Uterus (tissue), 4 donors: Measurements from ENCODE around the gene DMC1. TPM values are rescaled to one million over a fixed set of nuclear protein-coding genes. Genes with fewer than 3 reads are reported as not detected.
"Not testable (repeated sequence)": the region's sequence is repeated elsewhere in the genome, so short reads cannot be mapped to it uniquely, and the experiment has no call there.

Experiments used
- DNase-seq, 2 donors: peaks; one replicate each; pipeline ENCODE4 v3.0.0-alpha.2; 2019 to 2020
- H3K27ac ChIP-seq, 2 donors: fragments of 200-600 bp; sonication (generic); 1 replicate in 1 of 2; 2 replicates in 1 of 2; pipeline ENCODE4 v1.5.1; 2016 to 2018
- H3K27me3 ChIP-seq, 2 donors: fragments of 200-600 bp; sonication (generic); one replicate each; pipeline ENCODE4 v1.5.1; 2018 to 2019; ENCODE audit warnings: control low read depth in 1 of 2
- H3K36me3 ChIP-seq, 2 donors: fragments of 200-600 bp; sonication (generic); one replicate each; pipeline ENCODE4 v1.5.1; 2019; ENCODE audit warnings: control low read depth in 1 of 2
- H3K4me1 ChIP-seq, 2 donors: fragments of 200-600 bp; sonication (generic); one replicate each; pipeline ENCODE4 v1.5.1; 2018 to 2019; ENCODE audit warnings: control low read depth in 1 of 2
- H3K4me3 ChIP-seq, 2 donors: fragments of 200-600 bp; sonication (generic); 1 replicate in 1 of 2; 2 replicates in 1 of 2; pipeline ENCODE4 v1.5.1; 2018 to 2019; ENCODE audit warnings: mild to moderate bottlenecking in 1 of 2
- H3K9me3 ChIP-seq, 2 donors: fragments of 200-600 bp; sonication (generic); one replicate each; pipeline ENCODE4 v1.5.1; 2019; ENCODE audit warnings: control low read depth in 1 of 2
- CTCF ChIP-seq, 4 experiments: fragments of 200-600 bp in 2 of 4; fragments of 450-650 bp in 2 of 4; sonication (generic) in 2 of 4; IDR thresholded peaks; one replicate each; pipeline ENCODE4 v1.5.1; 2016 to 2019; ENCODE audit warnings: antibody characterized with exemption in 4 of 4, mild to moderate bottlenecking in 2 of 4, moderate library complexity in 1 of 4
- POLR2A ChIP-seq, 2 donors: fragments of 450-650 bp; IDR thresholded peaks; one replicate each; pipeline ENCODE4 v1.6.1; 2016; ENCODE audit warnings: antibody characterized with exemption in 2 of 2, mild to moderate bottlenecking in 1 of 2, moderate library complexity in 1 of 2
- intact Hi-C: fragments of 100-400 bp; cut with DNase I; formaldehyde crosslinking; loops from one replicate; pipeline ENCODE4 v1.15.1; 2023; ENCODE audit warnings: low total_unique reads
- total RNA-seq, 4 donors: library from RNA; depleted of rRNA in 3 of 4; stranded (reverse); fragments of >200 nt in 3 of 4; gene quantifications; one replicate each; pipeline versions ENCODE4 v1.1.0 to v1.2.4, GENCODE V29; 2014 to 2023
- donor health status: DM: yes; HTN: yes; CAD: no.

DMC1 gene
- total RNA-seq, 4 donors from 2014 or later, result 0.26 to 8.4 (median 5.2) TPM; not detected in 1

GRCh38 chr22:38479096-38479837, 90.7 kb downstream of the DMC1 start:
- no peak for DNase-seq
- TF ChIP-seq CTCF (IDR thresholded peaks at IDR 0.05), result no peak
- no peak for TF ChIP-seq POLR2A (IDR thresholded peaks at IDR 0.05)
- H3K27me3 ChIP-seq, result no peaks in the 10 kb centered on the region
- no peaks in the 10 kb centered on the region for H3K4me1 ChIP-seq
- no peaks in the 10 kb centered on the region for H3K9me3 ChIP-seq
- H3K27ac ChIP-seq, result no peak overlapping the region
- intact Hi-C loops, result no loop called here
- H3K36me3 ChIP-seq, result no peaks in the 10 kb centered on the region
- H3K4me3 ChIP-seq, result no peak overlapping the region

GRCh38 chr22:38477585-38477984, 92.4 kb downstream of the DMC1 start:
- DNase-seq, result no peak
- no peaks in the 10 kb centered on the region for H3K36me3 ChIP-seq
- TF ChIP-seq CTCF (IDR thresholded peaks at IDR 0.05) (no peak), POLR2A (IDR thresholded peaks at IDR 0.05) (no peak)
- H3K27ac ChIP-seq, result no peak overlapping the region
- no peaks in the 10 kb centered on the region for H3K4me1 ChIP-seq
- H3K27me3 ChIP-seq, result no peaks in the 10 kb centered on the region
- intact Hi-C loops, result no loop called here
- no peaks in the 10 kb centered on the region for H3K9me3 ChIP-seq
- H3K4me3 ChIP-seq, result no peak overlapping the region

- no peaks in the 10 kb centered on the region for H3K27me3 ChIP-seq
- H3K4me1 ChIP-seq, result no peaks in the 10 kb centered on the region
- no peak for DNase-seq
- TF ChIP-seq POLR2A (IDR thresholded peaks at IDR 0.05) (no peak), CTCF (IDR thresholded peaks at IDR 0.05) (no peak)
- no peak overlapping the region for H3K4me3 ChIP-seq
- intact Hi-C loops, result no loop called here
- no peaks in the 10 kb centered on the region for H3K36me3 ChIP-seq
- H3K9me3 ChIP-seq, result no peaks in the 10 kb centered on the region
- H3K27ac ChIP-seq, result no peak overlapping the region
These were observed 95.9 kb downstream of the DMC1 start for GRCh38 chr22:38474003-38474607.

- H3K4me3 ChIP-seq, result no peak overlapping the region
- H3K27ac ChIP-seq, result no peak overlapping the region
- peaks cover 0 to 4% of the 10 kb centered on the region in 2 donors for H3K4me1 ChIP-seq
- no peaks in the 10 kb centered on the region for H3K9me3 ChIP-seq
- H3K27me3 ChIP-seq, result no peaks in the 10 kb centered on the region
- intact Hi-C loops, result no loop called here
- TF ChIP-seq POLR2A (IDR thresholded peaks at IDR 0.05) (no peak), CTCF (IDR thresholded peaks at IDR 0.05) (no peak)
- DNase-seq, result no peak
- H3K36me3 ChIP-seq, result no peaks in the 10 kb centered on the region
These were observed 98.7 kb downstream of the DMC1 start for GRCh38 chr22:38471237-38471636.

- H3K36me3 ChIP-seq, H3K4me3 ChIP-seq, DNase-seq, H3K4me1 ChIP-seq, H3K27me3 ChIP-seq, H3K27ac ChIP-seq, H3K9me3 ChIP-seq, intact Hi-C loops: not testable (repeated sequence)
These were observed 99.8 kb downstream of the DMC1 start for GRCh38 chr22:38470179-38470578.
